Liver (tissue), 9 donors: ENCODE data around the gene MSTO1. TPM values are rescaled to one million over a fixed set of nuclear protein-coding genes. Genes with fewer than 3 reads are reported as not detected.

Experiments
- DNase-seq: peaks from one replicate; pipeline ENCODE4 v3.0.0-alpha.2; 2017; ENCODE audit warnings: low spot score
- H3K27ac ChIP-seq, 2 donors: one replicate each; pipeline ENCODE4 v1.7.0; 2013; ENCODE audit warnings: inconsistent platforms in 2 of 2, low read length in 2 of 2, control low read depth in 1 of 2, low read depth in 1 of 2, mild to moderate bottlenecking in 1 of 2
- H3K27me3 ChIP-seq, 4 donors: one replicate each; pipeline versions ENCODE4 v1.6.1 to v1.7.0; 2013; ENCODE audit warnings: low read length in 3 of 4, inconsistent platforms in 1 of 4, mild to moderate bottlenecking in 1 of 4, moderate library complexity in 1 of 4; ENCODE audit not compliant: control insufficient read depth in 4 of 4, insufficient read depth in 4 of 4
- H3K36me3 ChIP-seq, 4 donors: one replicate each; pipeline versions ENCODE4 v1.6.1 to v1.7.0; 2013; ENCODE audit warnings: low read length in 3 of 4, mild to moderate bottlenecking in 3 of 4, low read depth in 1 of 4, moderate library complexity in 1 of 4; ENCODE audit not compliant: control insufficient read depth in 4 of 4, insufficient read depth in 3 of 4
- H3K4me1 ChIP-seq, 4 donors: one replicate each; pipeline versions ENCODE4 v1.6.1 to v1.7.0; 2013; ENCODE audit warnings: low read length in 3 of 4, mild to moderate bottlenecking in 3 of 4, moderate library complexity in 1 of 4; ENCODE audit not compliant: control insufficient read depth in 4 of 4, insufficient read depth in 4 of 4
- H3K4me3 ChIP-seq, 3 donors: one replicate each; pipeline versions ENCODE4 v1.6.1 to v1.7.0; 2013; ENCODE audit warnings: low read length in 3 of 3, control low read depth in 1 of 3, low read depth in 1 of 3, mild to moderate bottlenecking in 1 of 3
- H3K9ac ChIP-seq, 2 donors: one replicate each; pipeline ENCODE4 v1.7.0; 2013; ENCODE audit warnings: low read length in 2 of 2, mild to moderate bottlenecking in 2 of 2, moderate library complexity in 2 of 2, control low read depth in 1 of 2, low read depth in 1 of 2
- H3K9me3 ChIP-seq, 4 donors: one replicate each; pipeline versions ENCODE4 v1.6.1 to v1.7.0; 2013; ENCODE audit warnings: low read length in 3 of 4; ENCODE audit not compliant: control insufficient read depth in 4 of 4
- ATF3 ChIP-seq: IDR thresholded peaks from 2 replicates; pipeline ENCODE4 v1.6.1; 2016; ENCODE audit warnings: antibody characterized with exemption
- CTCF ChIP-seq: fragments of 150-350 bp; IDR thresholded peaks from 2 replicates; pipeline ENCODE4 v1.5.1; 2017; ENCODE audit warnings: improper control_type of control experiment, low read depth, low read length; ENCODE audit not compliant: missing input control
- EGR1 ChIP-seq, 2 donors: IDR thresholded peaks; 2 replicates each; pipeline ENCODE4 v1.6.1; 2016 to 2018; ENCODE audit warnings: antibody characterized with exemption in 2 of 2, low read depth in 2 of 2
- FOXA1 ChIP-seq: IDR thresholded peaks from 2 replicates; pipeline ENCODE4 v1.6.1; 2016; ENCODE audit warnings: antibody characterized with exemption
- FOXA2 ChIP-seq: IDR thresholded peaks from 2 replicates; pipeline ENCODE4 v1.6.1; 2016; ENCODE audit warnings: antibody characterized with exemption
- GABPA ChIP-seq, 2 donors: IDR thresholded peaks in 1 of 2; conservative IDR thresholded peaks in 1 of 2; 2 replicates each; pipeline ENCODE4 v1.6.1; 2016; ENCODE audit warnings: antibody characterized with exemption in 2 of 2, mild to moderate bottlenecking in 1 of 2, moderate library complexity in 1 of 2
- HNF4A ChIP-seq, 2 donors: conservative IDR thresholded peaks; 2 replicates each; pipeline ENCODE4 v1.6.1; 2016; ENCODE audit warnings: antibody characterized with exemption in 2 of 2, mild to moderate bottlenecking in 2 of 2
- HNF4G ChIP-seq: IDR thresholded peaks from 2 replicates; pipeline ENCODE4 v1.6.1; 2016; ENCODE audit warnings: antibody characterized with exemption
- JUND ChIP-seq, 2 donors: IDR thresholded peaks; 2 replicates each; pipeline ENCODE4 v1.6.1; 2016; ENCODE audit warnings: antibody characterized with exemption in 2 of 2
- MAX ChIP-seq: IDR thresholded peaks from 2 replicates; pipeline ENCODE4 v1.6.1; 2016; ENCODE audit warnings: antibody characterized with exemption
- NR2F2 ChIP-seq: IDR thresholded peaks from 2 replicates; pipeline ENCODE4 v1.6.1; 2016; ENCODE audit warnings: antibody characterized with exemption
- RAD21 ChIP-seq, 2 donors: IDR thresholded peaks; 2 replicates each; pipeline ENCODE4 v1.6.1; 2016; ENCODE audit warnings: antibody characterized with exemption in 2 of 2, mild to moderate bottlenecking in 2 of 2
- REST ChIP-seq: IDR thresholded peaks from 2 replicates; pipeline ENCODE4 v1.6.1; 2016; ENCODE audit warnings: antibody characterized with exemption, mild to moderate bottlenecking
- RXRA ChIP-seq, 2 donors: IDR thresholded peaks; 2 replicates each; pipeline ENCODE4 v1.6.1; 2017 to 2018; ENCODE audit warnings: antibody characterized with exemption in 2 of 2, mild to moderate bottlenecking in 1 of 2
- SP1 ChIP-seq: IDR thresholded peaks from 2 replicates; pipeline ENCODE4 v1.6.1; 2018; ENCODE audit warnings: antibody characterized with exemption, mild to moderate bottlenecking
- TAF1 ChIP-seq: conservative IDR thresholded peaks from 2 replicates; pipeline ENCODE4 v1.6.1; 2016; ENCODE audit warnings: antibody characterized with exemption, mild to moderate bottlenecking
- YY1 ChIP-seq: IDR thresholded peaks from 2 replicates; pipeline ENCODE4 v1.6.1; 2016; ENCODE audit warnings: antibody characterized with exemption, mild to moderate bottlenecking
- ZBTB33 ChIP-seq: IDR thresholded peaks from 2 replicates; pipeline ENCODE4 v1.6.1; 2016; ENCODE audit warnings: antibody characterized with exemption
- WGBS: extraction: QIAGEN DNeasy Blood & Tissue Kit; methylation state at CpG from one replicate; pipeline ENCODE4 v1.1.7; 2013; 5-methylcytosine and 5-hydroxymethylcytosine counted together
- polyA plus RNA-seq, 2 donors: library from polyadenylated mRNA; stranded (reverse) in 1 of 2; unstranded in 1 of 2; fragments of 200-250 nt in 1 of 2; fragments of >200 nt in 1 of 2; fragmentation: Nextera tagmentation in 1 of 2; extraction: Ambion mirVana in 1 of 2; gene quantifications; one replicate each; pipeline versions ENCODE4 v1.2.1 to v1.2.3, GENCODE V29; 2013 to 2015
- total RNA-seq, 2 donors: library from RNA; depleted of rRNA; stranded (reverse); fragments of >200 nt; gene quantifications; one replicate each; pipeline ENCODE4 v1.2.3, GENCODE V29; 2014
- donor health status: healthy.
- donor health status: healthy.
- donor health status: healthy.
- donor health status: healthy.
- donor health status: healthy.

The MSTO1 gene
- total RNA-seq (10 to 100 TPM in 1 of 2 donors, 1 to 10 TPM in 1; 8.9 to 22.9 TPM), polyA plus RNA-seq (10 to 100 TPM; 14.6 to 21.8 TPM)

GRCh38 chr1:155609515-155610256 is at the start of gene MSTO1:
TSS of gene MSTO1 (plus strand) at chr1:155610218. CDS start at chr1:155610249, 31 bp downstream.
- DNase-seq: peak; percentile 88
- H3K4me1 ChIP-seq: peaks cover 0 to 5% (median 3%) of the 10 kb centered on the region in 4 donors
- no peaks in the 10 kb centered on the region for H3K27me3 ChIP-seq
- TF ChIP-seq MAX: peak; percentile 64
- peak; percentile 13 to 15 for TF ChIP-seq RAD21 (IDR thresholded peaks at IDR 0.05)
- TF ChIP-seq REST: peak; percentile 36
- TF ChIP-seq ATF3: no peak
- no peak for TF ChIP-seq HNF4A (conservative IDR thresholded peaks at IDR 0.05)
- no peak for TF ChIP-seq HNF4G
- no peak for TF ChIP-seq ZBTB33
- peak; percentile 17 for TF ChIP-seq YY1
- no peak for TF ChIP-seq JUND (IDR thresholded peaks at IDR 0.05)
- TF ChIP-seq CTCF: no peak
- TF ChIP-seq NR2F2: no peak
- no peak for TF ChIP-seq GABPA (IDR thresholded peaks at IDR 0.05 in 1 of 2, conservative IDR thresholded peaks at IDR 0.05 in 1 of 2)
- TF ChIP-seq EGR1 (IDR thresholded peaks at IDR 0.05; ENCODE audit: low read depth in 2 of 2): peak; percentile 79 to 80
- no peak for TF ChIP-seq TAF1
- no peak for TF ChIP-seq FOXA2
- TF ChIP-seq RXRA (IDR thresholded peaks at IDR 0.05): no peak
- TF ChIP-seq SP1: peak; percentile 66
- no peak for TF ChIP-seq FOXA1
- peak within 1 kb of the TSS; percentile 32 to 67 for H3K27ac ChIP-seq
- no peaks in the 10 kb centered on the region for H3K9me3 ChIP-seq
- H3K9ac ChIP-seq: peak within 1 kb of the TSS in 1 of 2 donors; percentile 36
- peak within 1 kb of the TSS; percentile 62 to 86 (median 77) for H3K4me3 ChIP-seq
- H3K36me3 ChIP-seq: peaks cover 0 to 10% (median 4%) of the 10 kb centered on the region in 4 donors
- WGBS: 7% methylated on average over 46 of the region's 47 CpGs
